Mesothelial cell of epicardium (in vitro differentiated cells): Measurements from ENCODE around the gene SAT2. TPM values are rescaled to one million over a fixed set of nuclear protein-coding genes. Genes with fewer than 3 reads are reported as not detected.

Experiments used
- DNase-seq, 2 experiments: peaks; one replicate each; pipeline ENCODE4 v3.0.0; 2021; ENCODE audit warnings: low spot score in 2 of 2; ENCODE audit not compliant: unreplicated experiment in 2 of 2
- H3K27ac Mint-ChIP-seq: 2 replicates; pipeline ENCODE4 v1.8.0; 2021; ENCODE audit warnings: mixed read lengths
- H3K27me3 Mint-ChIP-seq: 2 replicates; pipeline ENCODE4 v1.8.0; 2021; ENCODE audit warnings: low read depth, mixed read lengths
- H3K36me3 Mint-ChIP-seq: 2 replicates; pipeline ENCODE4 v1.8.0; 2021; ENCODE audit warnings: mixed read lengths
- H3K4me1 Mint-ChIP-seq: 2 replicates; pipeline ENCODE4 v1.8.0; 2021; ENCODE audit warnings: mixed read lengths
- H3K4me3 Mint-ChIP-seq: 2 replicates; pipeline ENCODE4 v1.8.0; 2021; ENCODE audit warnings: mild to moderate bottlenecking, moderate library complexity, mixed read lengths
- H3K9me3 Mint-ChIP-seq: 2 replicates; pipeline ENCODE4 v1.8.0; 2021; ENCODE audit warnings: mixed read lengths
- CTCF ChIP-seq: fragments of 200-600 bp; sonication (generic); IDR thresholded peaks from one replicate; pipeline ENCODE4 v1.5.0; 2021; ENCODE audit warnings: antibody characterized with exemption; ENCODE audit not compliant: unreplicated experiment
- total RNA-seq: library from RNA; stranded (reverse); gene quantifications from 3 replicates; pipeline ENCODE4 v1.2.1, GENCODE V29; 2021

The SAT2 gene
- total RNA-seq, 1 donor from 2014 or later: 87.7 TPM

DNA sequence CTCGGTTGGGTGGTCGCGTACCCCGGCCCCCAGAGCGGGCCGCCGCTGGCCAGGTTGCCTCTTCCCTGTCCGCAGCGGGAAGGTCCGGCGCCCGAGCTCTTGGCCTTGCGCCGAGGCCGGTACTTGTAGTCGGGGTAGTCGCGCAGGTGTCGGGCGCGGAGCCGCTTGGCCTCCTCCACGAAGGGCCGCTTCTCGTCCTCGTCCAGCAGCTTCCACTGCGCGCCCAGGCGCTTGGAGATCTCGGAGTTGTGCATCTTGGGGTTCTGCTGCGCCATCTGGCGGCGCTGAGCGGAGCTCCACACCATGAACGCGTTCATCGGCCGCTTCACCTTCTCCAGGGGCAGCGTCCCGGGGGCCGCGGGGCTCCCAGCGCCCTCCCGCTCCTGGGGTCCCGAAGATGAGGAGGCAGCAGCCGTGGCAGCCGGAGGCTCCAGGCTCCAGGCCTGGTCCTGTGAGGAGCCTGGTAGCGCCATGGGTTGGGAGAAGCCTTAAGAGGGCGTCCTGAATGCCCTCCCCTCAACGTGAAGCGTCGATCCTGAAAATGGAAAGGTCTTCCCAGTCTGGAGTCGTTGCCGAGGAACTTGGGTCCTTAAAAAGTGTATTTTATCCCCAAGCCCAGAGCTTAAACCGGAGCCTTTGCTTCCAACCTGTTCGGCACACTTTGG is 38.3 kb downstream of the SAT2 start:
- Mint-ChIP-seq H3K36me3 (peaks cover 28% of the 10 kb centered on the region), H3K4me3 (peak overlapping the region; percentile 57), H3K27ac (no peak overlapping the region), H3K9me3 (no peaks in the 10 kb centered on the region), H3K4me1 (peaks cover 27% of the 10 kb centered on the region), H3K27me3 (no peaks in the 10 kb centered on the region)
- DNase-seq: peak; percentile 65 to 83
- peak; percentile 84 for TF ChIP-seq CTCF

GRCh38 chr17:7588553-7589203 is 38.9 kb downstream of the SAT2 start:
- Mint-ChIP-seq H3K4me3 (peak overlapping the region; percentile 57), H3K27ac (no peak overlapping the region), H3K9me3 (no peaks in the 10 kb centered on the region), H3K36me3 (peaks cover 22% of the 10 kb centered on the region), H3K4me1 (peaks cover 29% of the 10 kb centered on the region), H3K27me3 (no peaks in the 10 kb centered on the region)
- TF ChIP-seq CTCF: no peak
- no peak for DNase-seq

DNA sequence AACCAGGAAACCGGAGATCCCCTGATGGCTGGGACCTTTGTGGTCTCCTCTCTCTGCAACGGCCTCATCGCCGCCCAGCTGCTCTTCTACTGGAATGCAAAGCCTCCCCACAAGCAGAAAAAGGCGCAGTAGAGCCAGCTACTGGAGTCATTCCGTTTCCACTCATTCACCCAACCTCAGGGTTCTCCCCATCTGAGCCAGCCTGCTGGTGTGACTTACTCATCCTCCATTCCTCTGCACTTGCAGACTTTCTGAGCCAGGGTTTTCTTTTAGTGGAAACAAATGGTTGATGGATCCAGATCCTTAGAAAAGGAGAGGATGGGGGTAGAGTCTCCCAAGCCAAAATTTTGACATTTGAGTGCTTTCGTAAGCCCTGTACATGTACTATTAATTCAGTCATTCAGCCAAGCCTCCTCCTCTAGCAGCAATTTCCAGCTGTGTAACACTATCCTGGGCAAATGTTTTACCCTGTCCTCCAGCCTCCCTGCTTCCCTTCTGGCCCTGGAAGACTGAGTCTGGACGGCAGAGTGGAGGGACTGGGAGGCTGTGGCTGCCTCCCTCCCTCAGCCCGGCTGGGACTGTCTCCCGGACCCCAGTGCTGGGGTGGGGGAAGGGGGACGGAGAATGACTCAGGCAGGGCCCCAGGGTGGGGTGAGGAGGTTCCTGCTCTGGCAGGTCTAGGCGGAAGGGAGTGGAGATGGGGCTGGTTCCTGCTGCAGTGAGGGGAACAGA is 40.0 kb downstream of the SAT2 start:
- H3K4me1 Mint-ChIP-seq: peaks cover 34% of the 10 kb centered on the region

DNA sequence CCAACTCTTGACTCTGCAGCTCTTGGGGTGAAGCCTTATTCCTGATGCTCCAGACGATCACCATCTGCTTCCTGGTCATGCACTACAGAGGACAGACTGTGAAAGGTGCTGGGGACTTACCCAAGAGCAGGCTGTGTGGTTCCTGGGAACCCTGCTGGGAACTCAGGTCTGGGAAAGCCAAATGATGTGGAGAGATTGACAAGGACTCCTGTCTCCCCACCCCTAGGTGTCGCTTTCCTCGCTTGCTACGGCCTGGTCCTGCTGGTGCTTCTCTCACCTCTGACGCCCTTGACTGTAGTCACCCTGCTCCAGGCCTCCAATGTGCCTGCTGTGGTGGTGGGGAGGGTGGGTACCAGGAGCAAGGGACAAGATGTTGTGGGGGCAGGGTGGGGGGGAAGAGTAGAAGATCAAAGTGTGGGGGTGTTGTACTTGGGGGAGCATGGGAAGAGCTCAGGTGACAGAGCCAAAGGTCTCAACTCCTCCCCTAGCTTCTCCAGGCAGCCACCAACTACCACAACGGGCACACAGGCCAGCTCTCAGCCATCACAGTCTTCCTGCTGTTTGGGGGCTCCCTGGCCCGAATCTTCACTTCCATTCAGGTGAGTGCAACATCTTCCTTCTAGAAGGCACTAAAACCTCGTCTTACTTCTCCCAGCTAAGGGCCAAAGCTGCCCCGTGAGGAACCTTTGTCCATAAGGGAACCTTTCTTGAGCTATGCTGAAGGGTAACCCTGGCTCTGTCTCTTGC is 40.8 kb downstream of the SAT2 start:
- no peak for TF ChIP-seq CTCF
- Mint-ChIP-seq H3K4me1 (peaks cover 40% of the 10 kb centered on the region), H3K27ac (no peak overlapping the region), H3K4me3 (no peak overlapping the region), H3K27me3 (no peaks in the 10 kb centered on the region), H3K36me3 (peaks cover 14% of the 10 kb centered on the region), H3K9me3 (no peaks in the 10 kb centered on the region)
- no peak for DNase-seq

More for the DNA sequence above, 40.0 kb downstream of the SAT2 start:
- TF ChIP-seq CTCF: no peak
- Mint-ChIP-seq H3K27ac (peak overlapping the region; percentile 30), H3K36me3 (peaks cover 14% of the 10 kb centered on the region), H3K9me3 (no peaks in the 10 kb centered on the region), H3K4me3 (no peak overlapping the region), H3K27me3 (no peaks in the 10 kb centered on the region)
- DNase-seq: no peak

DNA sequence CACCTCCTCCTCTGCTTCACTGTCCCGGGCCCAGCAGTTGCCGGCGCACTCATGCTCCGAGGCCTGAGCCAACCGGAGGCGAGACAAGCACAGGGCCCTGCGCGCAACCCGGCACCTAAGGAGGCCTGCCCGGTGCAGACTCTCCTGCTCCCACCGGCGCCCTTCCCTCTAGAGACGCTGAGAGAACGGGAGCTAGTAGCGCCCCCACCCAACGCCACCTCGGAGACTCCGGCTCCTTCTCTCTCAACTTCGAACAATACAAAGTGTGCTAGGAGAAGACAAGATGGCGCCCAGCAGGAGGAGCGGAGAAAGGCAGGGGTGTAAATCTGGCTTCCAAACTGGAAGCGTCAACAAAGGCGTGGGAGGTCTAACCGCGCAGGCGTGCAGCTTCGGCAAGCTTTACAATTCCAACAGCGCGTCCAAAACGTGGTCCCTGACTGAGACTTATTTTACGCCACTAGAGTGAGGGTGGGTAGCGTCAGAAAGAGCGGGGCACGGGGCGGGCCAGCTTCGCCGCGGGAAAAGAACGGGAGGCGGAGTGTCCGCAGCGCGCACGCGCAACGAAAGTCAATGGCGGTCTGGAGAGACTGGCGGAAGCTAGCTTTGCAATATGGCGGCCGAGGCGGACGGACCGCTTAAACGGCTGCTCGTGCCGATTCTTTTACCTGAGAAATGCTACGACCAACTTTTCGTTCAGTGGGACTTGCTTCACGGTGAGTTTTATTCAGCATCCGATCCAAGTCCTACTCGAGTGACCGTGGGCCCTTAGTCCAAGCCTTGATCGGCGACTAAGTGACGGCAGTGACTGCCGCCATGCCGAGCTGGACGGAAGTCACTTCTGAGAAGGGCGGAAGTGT is 44.1 kb downstream of the SAT2 start, which contains the start of gene MPDU1:
TSS of gene MPDU1 (plus strand) at position 600 of the 857 bp plus-strand sequence. CDS start at position 611, 11 bp downstream.
- peaks cover 15% of the 10 kb centered on the region for H3K36me3 Mint-ChIP-seq
- H3K27me3 Mint-ChIP-seq: no peaks in the 10 kb centered on the region
- H3K9me3 Mint-ChIP-seq: no peaks in the 10 kb centered on the region
- peak within 1 kb of the TSS; percentile 98 for H3K4me3 Mint-ChIP-seq
- peak within 1 kb of the TSS; percentile 100 for H3K27ac Mint-ChIP-seq
- DNase-seq: peak; percentile 96 to 97
- TF ChIP-seq CTCF: no peak
- peaks cover 48% of the 10 kb centered on the region for H3K4me1 Mint-ChIP-seq
